WTC11 (cell line): Measurements from ENCODE around the gene TBCE. TPM values are rescaled to one million over a fixed set of nuclear protein-coding genes. Genes with fewer than 3 reads are reported as not detected.

Experiments used
- ATAC-seq: fragments of 200-7000 bp; cut with Tn5 transposase; 2 replicates; pipeline ENCODE4 v1.10.0; 2021; ENCODE audit warnings: mild to moderate bottlenecking, moderate library complexity
- CTCF ChIA-PET: fragments of 300-600 bp; sonication (Branson Sonifier 250); formaldehyde crosslinking; loops from one replicate; lab custom pipeline; 2021; ENCODE audit warnings: antibody characterized with exemption; lab: Charles Lee
- POLR2A ChIA-PET: fragments of 350-600 bp; sonication (Branson Sonifier 250); formaldehyde crosslinking; loops from one replicate; lab custom pipeline; 2021; ENCODE audit warnings: antibody characterized with exemption; lab: Charles Lee
- DNase-seq: peaks from one replicate; pipeline ENCODE4 v3.0.0; 2021; ENCODE audit warnings: low spot score
- H3K27ac Mint-ChIP-seq: 2 replicates; pipeline ENCODE4 v1.8.0; 2021; ENCODE audit warnings: mixed read lengths
- H3K27me3 Mint-ChIP-seq: 2 replicates; pipeline ENCODE4 v1.8.0; 2021; ENCODE audit warnings: low read depth, mild to moderate bottlenecking, moderate library complexity, mixed read lengths
- H3K36me3 Mint-ChIP-seq: 2 replicates; pipeline ENCODE4 v1.8.0; 2021; ENCODE audit warnings: mixed read lengths
- H3K4me1 Mint-ChIP-seq: 2 replicates; pipeline ENCODE4 v1.8.0; 2022; ENCODE audit warnings: mixed read lengths
- H3K4me3 Mint-ChIP-seq: 2 replicates; pipeline ENCODE4 v1.8.0; 2021; ENCODE audit warnings: mild to moderate bottlenecking, moderate library complexity, mixed read lengths
- H3K9me3 Mint-ChIP-seq: 2 replicates; pipeline ENCODE4 v1.8.0; 2021; ENCODE audit warnings: mixed read lengths
- ATF6 ChIP-seq: sonication (generic); formaldehyde crosslinking; IDR thresholded peaks from 2 replicates; pipeline ENCODE4 v1.8.1; 2023; ENCODE audit warnings: mild to moderate bottlenecking, missing genetic modification reagents
- EMX1 ChIP-seq: fragments of 250-450 bp; sonication (Bioruptor Pico); IDR thresholded peaks from 2 replicates; pipeline ENCODE4 v1.8.0; 2021; ENCODE audit warnings: mild to moderate bottlenecking
- FOXP4 ChIP-seq: sonication (generic); formaldehyde crosslinking; IDR thresholded peaks from 2 replicates; pipeline ENCODE4 v1.8.0; 2022; ENCODE audit warnings: mild to moderate bottlenecking, missing genetic modification reagents
- JUN ChIP-seq: sonication (generic); formaldehyde crosslinking; IDR thresholded peaks from 2 replicates; pipeline ENCODE4 v1.8.0; 2023; ENCODE audit warnings: mild to moderate bottlenecking, missing genetic modification reagents
- NFYB ChIP-seq: sonication (generic); formaldehyde crosslinking; conservative IDR thresholded peaks from 2 replicates; pipeline ENCODE4 v1.8.0; 2022; ENCODE audit warnings: low read depth, missing genetic modification reagents
- NR3C1 ChIP-seq: sonication (generic); formaldehyde crosslinking; conservative IDR thresholded peaks from 2 replicates; pipeline ENCODE4 v1.8.1; 2023; ENCODE audit warnings: low read depth, mild to moderate bottlenecking, missing genetic modification reagents
- PRRX2 ChIP-seq: fragments of 250-450 bp; sonication (Bioruptor Pico); IDR thresholded peaks from 2 replicates; pipeline ENCODE4 v1.8.0; 2021; ENCODE audit warnings: mild to moderate bottlenecking
- RELA ChIP-seq: sonication (generic); formaldehyde crosslinking; IDR thresholded peaks from 2 replicates; pipeline ENCODE4 v1.8.1; 2022; ENCODE audit warnings: missing genetic modification reagents, mild to moderate bottlenecking, borderline replicate concordance
- ZNF219 ChIP-seq: sonication (generic); formaldehyde crosslinking; IDR thresholded peaks from 2 replicates; pipeline ENCODE4 v1.8.0; 2023; ENCODE audit warnings: missing genetic modification reagents, mild to moderate bottlenecking, borderline replicate concordance
- ZNF232 ChIP-seq: sonication (generic); formaldehyde crosslinking; IDR thresholded peaks from 2 replicates; pipeline ENCODE4 v1.8.0; 2022; ENCODE audit warnings: mild to moderate bottlenecking, missing genetic modification reagents
- ZNF671 ChIP-seq: fragments of 250-450 bp; sonication (Bioruptor Pico); IDR thresholded peaks from 2 replicates; pipeline ENCODE4 v1.8.0; 2021; ENCODE audit warnings: mild to moderate bottlenecking
- total RNA-seq: library from RNA; stranded (reverse); gene quantifications from 3 replicates; pipeline ENCODE4 v1.2.3, GENCODE V29; 2021
- TF ChIP-seq, protein P1 (sequence below): sonication (generic); formaldehyde crosslinking; IDR thresholded peaks from 2 replicates; pipeline ENCODE4 v1.8.1; 2023; ENCODE audit warnings: mild to moderate bottlenecking, missing genetic modification reagents
- TF ChIP-seq, protein P2 (sequence below): sonication (generic); formaldehyde crosslinking; IDR thresholded peaks from 2 replicates; pipeline ENCODE4 v1.8.0; 2022; ENCODE audit warnings: mild to moderate bottlenecking, missing genetic modification reagents

TBCE gene
- total RNA-seq, 1 experiment from 2014 or later = 34.8 TPM

- TF ChIP-seq FOXP4 (CRISPR knock-in tag) (no peak), NR3C1 (CRISPR knock-in tag) (no peak), ATF6 (CRISPR knock-in tag) (no peak)
Observed at GRCh38 chr1:235423214-235423652, 56.0 kb downstream of the TBCE start (continued).

- no peak for ATAC-seq
- peaks cover 10% of the 10 kb centered on the region for H3K4me1 Mint-ChIP-seq
Observed at GRCh38 chr1:235424092-235424491, 56.9 kb downstream of the TBCE start.

DNA sequence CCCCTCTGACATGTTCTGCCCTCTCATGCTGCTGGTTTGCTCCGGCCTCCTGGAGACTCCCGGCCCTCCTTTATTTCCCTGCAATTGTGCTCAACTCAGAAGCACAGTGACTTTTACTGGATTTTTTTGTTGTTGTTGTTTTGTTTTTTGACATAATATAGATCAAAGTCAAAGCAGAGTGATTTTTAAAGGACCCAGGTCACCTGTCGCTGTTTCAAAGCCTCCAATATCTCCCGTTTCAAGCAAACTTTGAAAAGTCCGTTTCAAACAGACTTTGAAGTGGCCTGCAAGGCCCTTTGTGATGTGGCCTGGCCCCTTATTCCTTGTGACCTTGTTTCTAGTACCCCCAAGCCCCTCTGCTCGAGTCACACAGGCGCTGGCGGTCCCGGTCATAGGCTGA lies 58.1 kb downstream of the TBCE start:
- H3K27me3 Mint-ChIP-seq = no peaks in the 10 kb centered on the region
- no peaks in the 10 kb centered on the region for H3K9me3 Mint-ChIP-seq
- CTCF ChIA-PET = interaction anchor here (1.0 kb wide), 1 partner anchor 9 kb away, joined by 3 read pairs; no protein-coding TSS in a partner anchor

More at GRCh38 chr1:235424092-235424491, 56.9 kb downstream of the TBCE start:
- CTCF ChIA-PET = interaction anchor here (0.6 to 2.3 kb wide), 4 partner anchors 8 to 319 kb away, joined by 3 to 8 read pairs (median 6); partner anchors contain the start of gene B3GALNT2
- no peaks in the 10 kb centered on the region for H3K9me3 Mint-ChIP-seq
- no peak overlapping the region for H3K4me3 Mint-ChIP-seq
- H3K27ac Mint-ChIP-seq = peak overlapping the region; percentile 50
- no peaks in the 10 kb centered on the region; the same call in 1 of the 2 replicates for H3K36me3 Mint-ChIP-seq
- no peak for DNase-seq
- TF ChIP-seq NFYB (CRISPR knock-in tag) (no peak), PRRX2 (CRISPR knock-in tag) (no peak), NR3C1 (CRISPR knock-in tag) (no peak)
- no peaks in the 10 kb centered on the region for H3K27me3 Mint-ChIP-seq
- POLR2A ChIA-PET = interaction anchor here (0.6 to 1.2 kb wide), 3 partner anchors 103 to 279 kb away, joined by 3 to 4 read pairs (median 3); partner anchors contain the start of gene RBM34

DNA sequence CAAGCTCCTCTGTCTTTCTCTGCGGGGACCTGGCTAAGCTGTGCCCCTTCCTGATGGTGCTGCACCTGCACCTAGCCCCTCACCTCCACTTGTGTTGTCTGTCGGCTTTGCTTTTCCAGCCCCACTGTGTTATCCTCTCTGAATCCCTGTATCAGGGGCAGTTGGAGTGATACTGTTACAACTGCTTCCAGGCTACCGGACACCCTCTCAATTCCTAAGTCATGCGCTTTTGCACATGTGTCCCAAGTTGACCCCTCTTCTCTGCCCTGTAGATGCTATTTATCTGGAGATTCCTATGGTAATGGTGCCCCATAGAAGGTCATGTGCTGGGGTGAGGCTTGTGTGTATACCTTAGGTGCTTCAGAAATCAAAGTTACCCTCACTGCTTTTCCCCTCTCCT lies 58.9 kb downstream of the TBCE start:
- Mint-ChIP-seq H3K36me3 (no peaks in the 10 kb centered on the region; the same call in 1 of the 2 replicates), H3K4me1 (peaks cover 10% of the 10 kb centered on the region), H3K4me3 (no peak overlapping the region), H3K27ac (no peak overlapping the region), H3K9me3 (no peaks in the 10 kb centered on the region)
- DNase-seq = no peak
- ChIA-PET POLR2A (no interaction called here), CTCF (interaction anchor here (0.8 to 1.0 kb wide), 2 partner anchors 10 to 173 kb away, joined by 3 read pairs; no protein-coding TSS in a partner anchor)
- ATAC-seq = no peak
- TF ChIP-seq ZNF232 = no peak
- TF ChIP-seq ZNF219 (CRISPR knock-in tag) = no peak
- TF ChIP-seq EMX1 (CRISPR knock-in tag) = no peak
- TF ChIP-seq, all 79 proteins: peak for 0
- no peaks in the 10 kb centered on the region for H3K27me3 Mint-ChIP-seq

More for the DNA sequence above, 58.1 kb downstream of the TBCE start:
- Mint-ChIP-seq H3K27ac (peak overlapping the region; percentile 60; the same call in 1 of the 2 replicates), H3K4me3 (no peak overlapping the region), H3K4me1 (peaks cover 10% of the 10 kb centered on the region), H3K36me3 (no peaks in the 10 kb centered on the region; the same call in 1 of the 2 replicates)
- POLR2A ChIA-PET = no interaction called here
- TF ChIP-seq RELA (CRISPR knock-in tag) = no peak
- TF ChIP-seq, protein P1, sequence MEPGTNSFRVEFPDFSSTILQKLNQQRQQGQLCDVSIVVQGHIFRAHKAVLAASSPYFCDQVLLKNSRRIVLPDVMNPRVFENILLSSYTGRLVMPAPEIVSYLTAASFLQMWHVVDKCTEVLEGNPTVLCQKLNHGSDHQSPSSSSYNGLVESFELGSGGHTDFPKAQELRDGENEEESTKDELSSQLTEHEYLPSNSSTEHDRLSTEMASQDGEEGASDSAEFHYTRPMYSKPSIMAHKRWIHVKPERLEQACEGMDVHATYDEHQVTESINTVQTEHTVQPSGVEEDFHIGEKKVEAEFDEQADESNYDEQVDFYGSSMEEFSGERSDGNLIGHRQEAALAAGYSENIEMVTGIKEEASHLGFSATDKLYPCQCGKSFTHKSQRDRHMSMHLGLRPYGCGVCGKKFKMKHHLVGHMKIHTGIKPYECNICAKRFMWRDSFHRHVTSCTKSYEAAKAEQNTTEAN (CRISPR knock-in tag) = no peak
- TF ChIP-seq ZNF671 (CRISPR knock-in tag) = no peak
- TF ChIP-seq, protein P2, sequence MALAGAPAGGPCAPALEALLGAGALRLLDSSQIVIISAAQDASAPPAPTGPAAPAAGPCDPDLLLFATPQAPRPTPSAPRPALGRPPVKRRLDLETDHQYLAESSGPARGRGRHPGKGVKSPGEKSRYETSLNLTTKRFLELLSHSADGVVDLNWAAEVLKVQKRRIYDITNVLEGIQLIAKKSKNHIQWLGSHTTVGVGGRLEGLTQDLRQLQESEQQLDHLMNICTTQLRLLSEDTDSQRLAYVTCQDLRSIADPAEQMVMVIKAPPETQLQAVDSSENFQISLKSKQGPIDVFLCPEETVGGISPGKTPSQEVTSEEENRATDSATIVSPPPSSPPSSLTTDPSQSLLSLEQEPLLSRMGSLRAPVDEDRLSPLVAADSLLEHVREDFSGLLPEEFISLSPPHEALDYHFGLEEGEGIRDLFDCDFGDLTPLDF (CRISPR knock-in tag) = no peak
- TF ChIP-seq JUN (CRISPR knock-in tag) = no peak
- ATAC-seq (no peak), DNase-seq (no peak)
